Measurements from ENCODE around the gene FSTL3.
A peak's percentile ranks its signal among the peaks of the same experiment; 100 is the strongest.
"Not testable (repeated sequence)": the region's sequence is repeated elsewhere in the genome, so short reads cannot be mapped to it uniquely, and the experiment has no call there.

FSTL3 gene

GRCh38 chr19:676339-677105 lies at the start of gene FSTL3:
FSTL3 (plus strand) TSS chr19:676392; CDS start chr19:676424, 32 bp downstream.
- Histone ChIP-seq H3K9ac (ENCODE audit: low read length) (peak within 1 kb of the TSS; percentile 99), H3K4me1 (ENCODE audit: control insufficient read depth, insufficient read depth, low read length) (peaks cover 47% of the 10 kb centered on the region), H3K36me3 (ENCODE audit: control insufficient read depth, insufficient read depth, low read length, severe bottlenecking) (peaks cover 4% of the 10 kb centered on the region), H3K9me3 (ENCODE audit: control insufficient read depth, low read length) (no peaks in the 10 kb centered on the region), H3K4me3 (ENCODE audit: low read length) (peak within 1 kb of the TSS; percentile 96), H3K27me3 (replicated peaks; ENCODE audit: control insufficient read depth, insufficient read depth, low read length) (no peaks in the 10 kb centered on the region)
- DNase-seq (ENCODE audit: low read depth) = peak; percentile 70

GRCh38 chr19:626566-626965 lies 49.6 kb upstream of the FSTL3 start:
- peaks cover 42% of the 10 kb centered on the region for H3K36me3 ChIP-seq (ENCODE audit: control insufficient read depth, insufficient read depth, low read length, severe bottlenecking)
- not testable (repeated sequence) for H3K4me3 ChIP-seq (ENCODE audit: low read length); H3K9me3 ChIP-seq (ENCODE audit: control insufficient read depth, low read length); DNase-seq (ENCODE audit: low read depth); H3K9ac ChIP-seq (ENCODE audit: low read length); H3K4me1 ChIP-seq (ENCODE audit: control insufficient read depth, insufficient read depth, low read length); H3K27me3 ChIP-seq (replicated peaks; ENCODE audit: control insufficient read depth, insufficient read depth, low read length)

- Histone ChIP-seq H3K4me1 (ENCODE audit: control insufficient read depth, insufficient read depth, low read length) (peaks cover 4% of the 10 kb centered on the region), H3K4me3 (ENCODE audit: low read length) (no peak overlapping the region), H3K36me3 (ENCODE audit: control insufficient read depth, insufficient read depth, low read length, severe bottlenecking) (peaks cover 34% of the 10 kb centered on the region), H3K27me3 (replicated peaks; ENCODE audit: control insufficient read depth, insufficient read depth, low read length) (no peaks in the 10 kb centered on the region), H3K9ac (ENCODE audit: low read length) (no peak overlapping the region), H3K9me3 (ENCODE audit: control insufficient read depth, low read length) (no peaks in the 10 kb centered on the region)
- peak; percentile 7 for DNase-seq (ENCODE audit: low read depth)
These were observed 48.0 kb upstream of the FSTL3 start for GRCh38 chr19:628168-628567.

GRCh38 chr19:629515-629914 lies 46.7 kb upstream of the FSTL3 start:
- H3K4me3 ChIP-seq (ENCODE audit: low read length); H3K9ac ChIP-seq (ENCODE audit: low read length); H3K9me3 ChIP-seq (ENCODE audit: control insufficient read depth, low read length); DNase-seq (ENCODE audit: low read depth); H3K27me3 ChIP-seq (replicated peaks; ENCODE audit: control insufficient read depth, insufficient read depth, low read length): not testable (repeated sequence)
- Histone ChIP-seq H3K4me1 (ENCODE audit: control insufficient read depth, insufficient read depth, low read length) (peaks cover 12% of the 10 kb centered on the region), H3K36me3 (ENCODE audit: control insufficient read depth, insufficient read depth, low read length, severe bottlenecking) (peaks cover 27% of the 10 kb centered on the region)

GRCh38 chr19:629961-630714 lies 46.1 kb upstream of the FSTL3 start:
- H3K4me3 ChIP-seq (ENCODE audit: low read length) = no peak overlapping the region
- no peak for DNase-seq (ENCODE audit: low read depth)
- no peak overlapping the region for H3K9ac ChIP-seq (ENCODE audit: low read length)
- H3K36me3 ChIP-seq (ENCODE audit: control insufficient read depth, insufficient read depth, low read length, severe bottlenecking) = peaks cover 22% of the 10 kb centered on the region
- peaks cover 12% of the 10 kb centered on the region for H3K4me1 ChIP-seq (ENCODE audit: control insufficient read depth, insufficient read depth, low read length)
- H3K27me3 ChIP-seq (replicated peaks; ENCODE audit: control insufficient read depth, insufficient read depth, low read length) = no peaks in the 10 kb centered on the region
- H3K9me3 ChIP-seq (ENCODE audit: control insufficient read depth, low read length) = no peaks in the 10 kb centered on the region

GRCh38 chr19:632579-633067 lies 43.6 kb upstream of the FSTL3 start:
- DNase-seq (ENCODE audit: low read depth) = peak; percentile 78

GRCh38 chr19:633068-633785 lies 43.0 kb upstream of the FSTL3 start, which contains the start of gene POLRMT:
POLRMT (minus strand) TSS chr19:633537; CDS start chr19:633512, 25 bp downstream.
- peaks cover 16% of the 10 kb centered on the region for H3K36me3 ChIP-seq (ENCODE audit: control insufficient read depth, insufficient read depth, low read length, severe bottlenecking)
- peak within 1 kb of the TSS; percentile 96 for H3K4me3 ChIP-seq (ENCODE audit: low read length)
- no peaks in the 10 kb centered on the region for H3K27me3 ChIP-seq (replicated peaks; ENCODE audit: control insufficient read depth, insufficient read depth, low read length)
- no peaks in the 10 kb centered on the region for H3K9me3 ChIP-seq (ENCODE audit: control insufficient read depth, low read length)
- peak within 1 kb of the TSS; percentile 95 for H3K9ac ChIP-seq (ENCODE audit: low read length)
- peak; percentile 99 for DNase-seq (ENCODE audit: low read depth)
- H3K4me1 ChIP-seq (ENCODE audit: control insufficient read depth, insufficient read depth, low read length) = peaks cover 12% of the 10 kb centered on the region

More at GRCh38 chr19:632579-633067, 43.6 kb upstream of the FSTL3 start:
- Histone ChIP-seq H3K9me3 (ENCODE audit: control insufficient read depth, low read length) (no peaks in the 10 kb centered on the region), H3K4me3 (ENCODE audit: low read length) (peak overlapping the region; percentile 96), H3K9ac (ENCODE audit: low read length) (peak overlapping the region; percentile 95), H3K4me1 (ENCODE audit: control insufficient read depth, insufficient read depth, low read length) (peaks cover 12% of the 10 kb centered on the region), H3K27me3 (replicated peaks; ENCODE audit: control insufficient read depth, insufficient read depth, low read length) (no peaks in the 10 kb centered on the region), H3K36me3 (ENCODE audit: control insufficient read depth, insufficient read depth, low read length, severe bottlenecking) (peaks cover 18% of the 10 kb centered on the region)

- Histone ChIP-seq H3K4me1 (ENCODE audit: control insufficient read depth, insufficient read depth, low read length) (peaks cover 12% of the 10 kb centered on the region), H3K9me3 (ENCODE audit: control insufficient read depth, low read length) (no peaks in the 10 kb centered on the region), H3K9ac (ENCODE audit: low read length) (peak overlapping the region; percentile 95), H3K36me3 (ENCODE audit: control insufficient read depth, insufficient read depth, low read length, severe bottlenecking) (peaks cover 10% of the 10 kb centered on the region), H3K27me3 (replicated peaks; ENCODE audit: control insufficient read depth, insufficient read depth, low read length) (no peaks in the 10 kb centered on the region), H3K4me3 (ENCODE audit: low read length) (peak overlapping the region; percentile 96)
- no peak for DNase-seq (ENCODE audit: low read depth)
These were observed 42.2 kb upstream of the FSTL3 start for GRCh38 chr19:633786-634639.

- peaks cover 15% of the 10 kb centered on the region for H3K4me1 ChIP-seq (ENCODE audit: control insufficient read depth, insufficient read depth, low read length)
- H3K9ac ChIP-seq (ENCODE audit: low read length) = no peak overlapping the region
- DNase-seq (ENCODE audit: low read depth) = no peak
These were observed 41.1 kb upstream of the FSTL3 start for GRCh38 chr19:634975-635652.

GRCh38 chr19:638906-639252 lies 37.3 kb upstream of the FSTL3 start:
- H3K27me3 ChIP-seq (replicated peaks; ENCODE audit: control insufficient read depth, insufficient read depth, low read length) = no peaks in the 10 kb centered on the region
- peak overlapping the region; percentile 68 for H3K9ac ChIP-seq (ENCODE audit: low read length)
- no peaks in the 10 kb centered on the region for H3K9me3 ChIP-seq (ENCODE audit: control insufficient read depth, low read length)
- H3K4me3 ChIP-seq (ENCODE audit: low read length) = peak overlapping the region; percentile 80
- H3K4me1 ChIP-seq (ENCODE audit: control insufficient read depth, insufficient read depth, low read length) = peaks cover 9% of the 10 kb centered on the region
- no peaks in the 10 kb centered on the region for H3K36me3 ChIP-seq (ENCODE audit: control insufficient read depth, insufficient read depth, low read length, severe bottlenecking)
- no peak for DNase-seq (ENCODE audit: low read depth)

More at GRCh38 chr19:634975-635652, 41.1 kb upstream of the FSTL3 start:
- H3K9me3 ChIP-seq (ENCODE audit: control insufficient read depth, low read length) = no peaks in the 10 kb centered on the region
- no peaks in the 10 kb centered on the region for H3K27me3 ChIP-seq (replicated peaks; ENCODE audit: control insufficient read depth, insufficient read depth, low read length)
- H3K36me3 ChIP-seq (ENCODE audit: control insufficient read depth, insufficient read depth, low read length, severe bottlenecking) = peaks cover 6% of the 10 kb centered on the region
- H3K4me3 ChIP-seq (ENCODE audit: low read length) = no peak overlapping the region

Data from adipocyte (in vitro differentiated cells).